Measurements from ENCODE around the gene PHTF2.

GRCh38 chr7:77799078-77799964 is 748 bp downstream of the PHTF2 start:
- TF ChIP-seq CTCF (IDR thresholded peaks at IDR 0.05) (no peak), POLR2A (IDR thresholded peaks at IDR 0.05; ENCODE audit: low read depth) (no peak), POLR2AphosphoS5 (IDR thresholded peaks at IDR 0.05) (peak in 1 of 2 donors; percentile 21), EP300 (IDR thresholded peaks at IDR 0.05) (no peak)
